Measurements from ENCODE around the gene ALDH18A1.

ALDH18A1 gene

GRCh38 chr10:95556994-95557767 lies 99.3 kb downstream of the ALDH18A1 start:
- DNase-seq (ENCODE audit: low spot score), result no peak
